SK-N-SH (cell line): ENCODE results near the gene PRICKLE1. TPM values are rescaled to one million over a fixed set of nuclear protein-coding genes. Genes with fewer than 3 reads are reported as not detected.

Source experiments
- CTCF ChIA-PET: fragments of 300-600, 350-600 bp; formaldehyde crosslinking; extraction: SDS; loops from one replicate; lab custom pipeline; 2021; lab: Yijun Ruan, JAX
- POLR2A ChIA-PET: fragments of 350-600 bp; sonication (Branson Sonifier 250); formaldehyde crosslinking; extraction: SDS; loops from one replicate; lab custom pipeline; 2020; ENCODE audit warnings: antibody characterized with exemption, inconsistent platforms; lab: Yijun Ruan, JAX
- DNase-seq: peaks from one replicate; pipeline ENCODE4 v3.0.0; 2012
- H2AFZ ChIP-seq: fragments of 200-600 bp; sonication (generic); 2 replicates; pipeline ENCODE4 v1.8.1; 2016; ENCODE audit warnings: antibody characterized with exemption, mild to moderate bottlenecking, low read depth
- H3F3A ChIP-seq: fragments of 200-600 bp; sonication (generic); replicated peaks from 2 replicates; pipeline ENCODE3; 2016; ENCODE audit warnings: antibody characterized with exemption, mild to moderate bottlenecking; ENCODE audit not compliant: insufficient read depth
- H3K27ac ChIP-seq, 2 experiments: fragments of 200-500 bp in 1 of 2; fragments of 200-600 bp in 1 of 2; sonication (Bioruptor generic) in 1 of 2; sonication (generic), shearing (Covaris generic) in 1 of 2; 2 replicates each; pipeline versions ENCODE4 v1.5.1 to v1.6.1; 2014 to 2016; ENCODE audit warnings: low read depth in 2 of 2, inconsistent platforms in 1 of 2, low read length in 1 of 2, mild to moderate bottlenecking in 1 of 2, mixed read lengths in 1 of 2
- H3K27me3 ChIP-seq: fragments of 200-600 bp; sonication (generic), shearing (Covaris generic); 2 replicates; pipeline ENCODE4 v1.6.1; 2016; ENCODE audit warnings: mixed run types; ENCODE audit not compliant: insufficient read depth
- H3K36me3 ChIP-seq, 2 experiments: fragments of 200-500 bp in 1 of 2; fragments of 200-600 bp in 1 of 2; sonication (Bioruptor generic) in 1 of 2; sonication (generic) in 1 of 2; replicated peaks in 1 of 2; 2 replicates each; pipeline versions ENCODE3 to v1.5.1; 2014 to 2016; ENCODE audit warnings: low read length in 1 of 2, mild to moderate bottlenecking in 1 of 2; ENCODE audit not compliant: insufficient read depth in 2 of 2, control insufficient read depth in 1 of 2
- H3K4me1 ChIP-seq, 2 experiments: fragments of 200-500 bp in 1 of 2; fragments of 200-600 bp in 1 of 2; sonication (Bioruptor generic) in 1 of 2; sonication (generic), shearing (Covaris generic) in 1 of 2; 2 replicates each; pipeline versions ENCODE4 v1.5.1 to v1.6.1; 2014 to 2016; ENCODE audit warnings: low read depth in 1 of 2, low read length in 1 of 2, mixed run types in 1 of 2; ENCODE audit not compliant: insufficient read depth in 2 of 2, control insufficient read depth in 1 of 2
- H3K4me2 ChIP-seq: fragments of 200-600 bp; sonication (generic), shearing (Covaris generic); 2 replicates; pipeline ENCODE4 v1.6.1; 2017; ENCODE audit warnings: mixed run types
- H3K4me3 ChIP-seq, 2 experiments: fragments of 200-500 bp in 1 of 2; fragments of 200-600 bp in 1 of 2; sonication (Bioruptor generic) in 1 of 2; sonication (generic), shearing (Covaris generic) in 1 of 2; 2 replicates each; pipeline versions ENCODE4 v1.5.1 to v1.8.1; 2014 to 2016; ENCODE audit warnings: low read depth in 2 of 2, inconsistent platforms in 1 of 2, low read length in 1 of 2, mild to moderate bottlenecking in 1 of 2, mixed read lengths in 1 of 2, moderate library complexity in 1 of 2
- H3K79me2 ChIP-seq: fragments of 200-600 bp; sonication (generic); 2 replicates; pipeline ENCODE4 v1.8.1; 2017; ENCODE audit warnings: mild to moderate bottlenecking; ENCODE audit not compliant: insufficient read depth
- H3K9ac ChIP-seq: fragments of 200-600 bp; sonication (generic); 2 replicates; pipeline ENCODE4 v1.6.1; 2017; ENCODE audit warnings: mixed run types
- H3K9me2 ChIP-seq: fragments of 200-600 bp; sonication (generic); 2 replicates; pipeline ENCODE4 v1.6.1; 2017; ENCODE audit warnings: mixed run types
- H3K9me3 ChIP-seq: fragments of 200-600 bp; sonication (generic); 2 replicates; pipeline ENCODE4 v1.6.1; 2017; ENCODE audit warnings: mixed run types, mild to moderate bottlenecking, moderate library complexity
- H4K20me1 ChIP-seq: fragments of 200-600 bp; sonication (generic); 2 replicates; pipeline ENCODE4 v1.6.1; 2017; ENCODE audit warnings: mild to moderate bottlenecking, mixed run types; ENCODE audit not compliant: insufficient read depth
- EP300 ChIP-seq, 2 experiments: IDR thresholded peaks; 2 replicates each; pipeline versions ENCODE4 v1.4.0 to v1.6.1; 2012; ENCODE audit warnings: borderline replicate concordance in 1 of 2, low read depth in 1 of 2, low read length in 1 of 2
- EZH2phosphoT487 ChIP-seq: fragments of 200-600 bp; sonication (generic); IDR thresholded peaks from 2 replicates; pipeline ENCODE4 v1.6.1; 2017; ENCODE audit warnings: low read depth, mixed run types, mild to moderate bottlenecking, antibody characterized with exemption, moderate library complexity, borderline replicate concordance
- FOSL2 ChIP-seq: IDR thresholded peaks from 2 replicates; pipeline ENCODE4 v1.4.0; 2012; ENCODE audit warnings: low read depth, mild to moderate bottlenecking, moderate library complexity, borderline replicate concordance
- FOXJ3 ChIP-seq: sonication (generic); formaldehyde crosslinking; IDR thresholded peaks from 2 replicates; pipeline ENCODE4 v1.5.1; 2020; ENCODE audit warnings: mild to moderate bottlenecking, missing genetic modification reagents
- FOXM1 ChIP-seq: IDR thresholded peaks from 2 replicates; pipeline ENCODE4 v1.4.0; 2012; ENCODE audit warnings: low read depth, mild to moderate bottlenecking
- JUND ChIP-seq: IDR thresholded peaks from 2 replicates; pipeline ENCODE4 v1.4.0; 2012
- MEF2A ChIP-seq: IDR thresholded peaks from 2 replicates; pipeline ENCODE4 v1.4.0; 2012; ENCODE audit warnings: low read depth, borderline replicate concordance
- MXI1 ChIP-seq: IDR thresholded peaks from 2 replicates; pipeline ENCODE4 v1.6.1; 2012; ENCODE audit warnings: mild to moderate bottlenecking, low read depth, low read length, improper control_type of control experiment
- NFIC ChIP-seq: IDR thresholded peaks from 2 replicates; pipeline ENCODE4 v1.4.0; 2012; ENCODE audit warnings: borderline replicate concordance
- NRF1 ChIP-seq: IDR thresholded peaks from 2 replicates; pipeline ENCODE4 v1.6.1; 2012; ENCODE audit warnings: low read depth, mild to moderate bottlenecking, low read length
- REST ChIP-seq: IDR thresholded peaks from 2 replicates; pipeline ENCODE4 v1.6.1; 2012; ENCODE audit warnings: mild to moderate bottlenecking, low read depth, low read length, moderate library complexity
- SIN3A ChIP-seq: IDR thresholded peaks from 2 replicates; pipeline ENCODE4 v1.6.1; 2012; ENCODE audit warnings: low read depth, mild to moderate bottlenecking, low read length, moderate library complexity, borderline replicate concordance
- SMC3 ChIP-seq: IDR thresholded peaks from 2 replicates; pipeline ENCODE4 v1.6.1; 2012; ENCODE audit warnings: low read depth, low read length, improper control_type of control experiment
- TAF1 ChIP-seq: IDR thresholded peaks from 2 replicates; pipeline ENCODE4 v1.6.1; 2012; ENCODE audit warnings: low read depth, mild to moderate bottlenecking, low read length, moderate library complexity, borderline replicate concordance
- TEAD4 ChIP-seq: IDR thresholded peaks from 2 replicates; pipeline ENCODE4 v1.4.0; 2012; ENCODE audit warnings: mild to moderate bottlenecking, borderline replicate concordance; ENCODE audit not compliant: insufficient read depth
- YY1 ChIP-seq: IDR thresholded peaks from 2 replicates; pipeline ENCODE4 v1.4.0; 2012; ENCODE audit warnings: low read depth, mild to moderate bottlenecking
- WGBS: methylation state at CpG from one replicate; pipeline ENCODE4 v1.1.6; 2017; ENCODE audit warnings: low lambda C conversion rate; 5-methylcytosine and 5-hydroxymethylcytosine counted together
- polyA plus RNA-seq, 3 experiments: library from polyadenylated mRNA; depleted of rRNA; stranded (reverse); fragments of >200 nt; gene quantifications; 2 replicates each; pipeline ENCODE4 v1.2.3, GENCODE V29; 2012
- TF ChIP-seq, protein P1 (sequence below): IDR thresholded peaks from 2 replicates; pipeline ENCODE4 v1.4.0; 2012; ENCODE audit warnings: low read depth, borderline replicate concordance
- TF ChIP-seq, protein P2 (sequence below): fragments of 150-350 bp; IDR thresholded peaks from 2 replicates; pipeline ENCODE4 v1.6.1; 2016; ENCODE audit warnings: mild to moderate bottlenecking, low read depth, low read length
- TF ChIP-seq, protein P3 (sequence below): IDR thresholded peaks from 2 replicates; pipeline ENCODE4 v1.4.0; 2012; ENCODE audit warnings: low read depth

The PRICKLE1 gene
- polyA plus RNA-seq, 1 of the 3 experiments (the other 2 are of a cell fraction) = 1.2 TPM

- no peak overlapping the region for H3K9ac ChIP-seq
- H3K36me3 ChIP-seq = no peaks in the 10 kb centered on the region
- H4K20me1 ChIP-seq = no peaks in the 10 kb centered on the region
- no peak overlapping the region for H3K4me3 ChIP-seq
- no peaks in the 10 kb centered on the region for H3F3A ChIP-seq
- TF ChIP-seq YY1 (no peak), NFIC (no peak), FOXM1 (no peak), SIN3A (no peak), TEAD4 (no peak), TAF1 (no peak), SMC3 (no peak), FOSL2 (no peak), MXI1 (no peak), FOXJ3 (CRISPR knock-in tag) (no peak)
- TF ChIP-seq, protein P1, sequence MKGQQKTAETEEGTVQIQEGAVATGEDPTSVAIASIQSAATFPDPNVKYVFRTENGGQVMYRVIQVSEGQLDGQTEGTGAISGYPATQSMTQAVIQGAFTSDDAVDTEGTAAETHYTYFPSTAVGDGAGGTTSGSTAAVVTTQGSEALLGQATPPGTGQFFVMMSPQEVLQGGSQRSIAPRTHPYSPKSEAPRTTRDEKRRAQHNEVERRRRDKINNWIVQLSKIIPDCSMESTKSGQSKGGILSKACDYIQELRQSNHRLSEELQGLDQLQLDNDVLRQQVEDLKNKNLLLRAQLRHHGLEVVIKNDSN = no peak
- TF ChIP-seq, protein P2, sequence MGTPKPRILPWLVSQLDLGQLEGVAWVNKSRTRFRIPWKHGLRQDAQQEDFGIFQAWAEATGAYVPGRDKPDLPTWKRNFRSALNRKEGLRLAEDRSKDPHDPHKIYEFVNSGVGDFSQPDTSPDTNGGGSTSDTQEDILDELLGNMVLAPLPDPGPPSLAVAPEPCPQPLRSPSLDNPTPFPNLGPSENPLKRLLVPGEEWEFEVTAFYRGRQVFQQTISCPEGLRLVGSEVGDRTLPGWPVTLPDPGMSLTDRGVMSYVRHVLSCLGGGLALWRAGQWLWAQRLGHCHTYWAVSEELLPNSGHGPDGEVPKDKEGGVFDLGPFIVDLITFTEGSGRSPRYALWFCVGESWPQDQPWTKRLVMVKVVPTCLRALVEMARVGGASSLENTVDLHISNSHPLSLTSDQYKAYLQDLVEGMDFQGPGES = no peak
- TF ChIP-seq, protein P3, sequence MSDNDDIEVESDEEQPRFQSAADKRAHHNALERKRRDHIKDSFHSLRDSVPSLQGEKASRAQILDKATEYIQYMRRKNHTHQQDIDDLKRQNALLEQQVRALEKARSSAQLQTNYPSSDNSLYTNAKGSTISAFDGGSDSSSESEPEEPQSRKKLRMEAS = no peak
- H3K9me3 ChIP-seq = no peaks in the 10 kb centered on the region
- ChIA-PET POLR2A (no interaction called here), CTCF (interaction anchor here (0.6 to 12.6 kb wide), 6 partner anchors 15 to 710 kb away, joined by 3 to 206 read pairs (median 4); no protein-coding TSS in a partner anchor)
- H3K9me2 ChIP-seq = no peaks in the 10 kb centered on the region
- no peak overlapping the region for H2AFZ ChIP-seq
- H3K27ac ChIP-seq = no peak overlapping the region; a peak in 1 of 4 replicates
- WGBS = 86% methylated on average over 2 of the region's 2 CpGs
- no peak overlapping the region for H3K4me2 ChIP-seq
- no peaks in the 10 kb centered on the region for H3K79me2 ChIP-seq
- no peak for DNase-seq
- no peaks in the 10 kb centered on the region for H3K27me3 ChIP-seq
- H3K4me1 ChIP-seq = peaks cover 0 to 7% of the 10 kb centered on the region in 2 experiments; a peak in 2 of 4 replicates
Measured at GRCh38 chr12:42571327-42572009, 18.1 kb downstream of the PRICKLE1 start.

GRCh38 chr12:42570076-42570475 lies 19.5 kb downstream of the PRICKLE1 start:
- H4K20me1 ChIP-seq = no peaks in the 10 kb centered on the region
- POLR2A ChIA-PET = no interaction called here
- no peak for TF ChIP-seq REST
- TF ChIP-seq NRF1 = no peak
- TF ChIP-seq TAF1 = no peak
- TF ChIP-seq SMC3 = no peak
- no peak for TF ChIP-seq MEF2A
- no peak for TF ChIP-seq MXI1
- TF ChIP-seq, protein P2 = no peak
- TF ChIP-seq JUND = no peak
- TF ChIP-seq EZH2phosphoT487 = no peak
- no peak for TF ChIP-seq EP300 (IDR thresholded peaks at IDR 0.05; ENCODE audit: borderline replicate concordance in 1 of 2, low read depth in 1 of 2, low read length in 1 of 2)

More at GRCh38 chr12:42570076-42570475, 19.5 kb downstream of the PRICKLE1 start:
- Histone ChIP-seq H3K79me2 (no peaks in the 10 kb centered on the region), H3K27ac (no peak overlapping the region), H3K36me3 (no peaks in the 10 kb centered on the region), H3K4me1 (peaks cover 0 to 9% of the 10 kb centered on the region in 2 experiments; a peak in 2 of 4 replicates), H3K9ac (no peak overlapping the region), H3K4me3 (no peak overlapping the region), H3K27me3 (no peaks in the 10 kb centered on the region), H3K9me3 (no peaks in the 10 kb centered on the region), H2AFZ (no peak overlapping the region), H3K9me2 (no peaks in the 10 kb centered on the region), H3F3A (no peaks in the 10 kb centered on the region), H3K4me2 (no peak overlapping the region)
- DNase-seq = no peak
- 56% methylated on average over 2 of the region's 2 CpGs for WGBS
- CTCF ChIA-PET = interaction anchor here (0.5 to 12.6 kb wide), 30 partner anchors 8 to 769 kb away, joined by 3 to 206 read pairs (median 4); no protein-coding TSS in a partner anchor
